ENCODE measurements around the gene CCNE1.

The CCNE1 gene

DNA sequence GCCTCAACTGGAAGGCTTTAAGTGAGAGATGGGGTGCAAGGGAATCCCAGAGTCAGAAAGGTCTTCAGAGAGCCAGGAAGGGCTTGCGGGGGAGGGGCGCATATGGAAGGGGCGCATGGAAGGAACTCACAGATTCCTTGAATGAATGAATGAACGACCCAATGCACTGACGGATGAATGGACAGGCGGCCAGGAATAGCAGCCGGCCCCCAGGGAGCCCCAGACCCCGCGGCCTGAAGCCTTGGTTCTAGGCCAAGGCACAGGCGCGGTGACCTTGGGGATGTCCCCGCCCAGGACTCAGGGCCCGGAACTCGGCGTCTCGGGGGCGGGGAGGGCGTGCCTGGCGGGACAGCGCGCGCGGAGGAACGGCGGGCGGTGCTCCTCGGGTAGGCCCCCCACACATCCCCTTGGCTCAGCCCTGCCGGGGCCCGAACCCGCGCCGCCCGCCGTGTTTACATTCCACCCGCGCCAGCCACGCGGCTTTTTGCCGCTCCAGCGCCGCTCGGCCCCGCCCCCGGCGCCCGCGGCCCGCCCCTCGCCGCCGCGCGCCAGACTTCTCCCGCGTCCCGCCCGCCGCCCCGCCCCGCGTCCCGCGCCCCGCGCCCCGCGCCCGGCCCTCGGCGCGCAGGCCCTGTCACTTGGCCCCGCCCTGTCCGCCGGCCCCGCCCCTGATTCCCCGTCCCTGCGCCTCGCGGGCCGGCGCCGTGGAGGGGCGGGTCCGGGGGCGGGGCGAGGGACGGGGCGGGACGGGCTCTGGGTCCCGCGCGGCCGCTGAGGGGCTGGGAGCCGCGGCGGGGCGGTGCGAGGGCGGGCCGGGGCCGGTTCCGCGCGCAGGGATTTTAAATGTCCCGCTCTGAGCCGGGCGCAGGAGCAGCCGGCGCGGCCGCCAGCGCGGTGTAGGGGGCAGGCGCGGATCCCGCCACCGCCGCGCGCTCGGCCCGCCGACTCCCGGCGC, at the start of gene CCNE1:
CCNE1 (plus strand) TSS at position 867 of the 955 bp plus-strand sequence. CDS start 565 bp downstream, outside the sequence.
- Mint-ChIP-seq H3K27me3 (ENCODE audit: low read depth) (no peaks in the 10 kb centered on the region), H3K36me3 (ENCODE audit: low read depth) (peaks cover 19% of the 10 kb centered on the region), H3K27ac (peak within 1 kb of the TSS; percentile 92), H3K4me1 (ENCODE audit: low read depth) (peaks cover 25% of the 10 kb centered on the region), H3K9me3 (no peaks in the 10 kb centered on the region), H3K4me3 (peak within 1 kb of the TSS; percentile 94)
- DNase-seq (ENCODE audit: low spot score): peak; percentile 90

DNA sequence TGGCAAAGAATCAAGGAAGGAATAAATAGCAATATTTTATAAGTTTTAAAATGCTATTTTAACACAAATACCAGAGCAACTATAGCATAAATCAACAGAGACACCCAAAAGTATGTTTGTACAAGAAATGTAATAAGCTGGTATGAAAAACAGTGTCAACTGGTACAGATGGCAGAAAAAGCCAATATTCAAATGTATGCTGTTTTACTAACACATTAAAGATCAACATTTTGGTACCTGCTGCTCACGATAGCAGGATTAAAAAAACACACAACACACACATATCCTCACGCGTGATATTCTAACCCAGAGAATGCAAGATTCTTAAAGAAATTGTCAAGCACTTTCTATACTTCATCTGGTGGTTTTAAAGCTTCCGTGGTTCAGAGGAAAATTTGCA, 48.6 kb upstream of the CCNE1 start:
- Mint-ChIP-seq H3K4me3 (no peak overlapping the region), H3K27ac (no peak overlapping the region), H3K36me3 (ENCODE audit: low read depth) (no peaks in the 10 kb centered on the region), H3K4me1 (ENCODE audit: low read depth) (peaks cover 3% of the 10 kb centered on the region), H3K27me3 (ENCODE audit: low read depth) (peaks cover 6% of the 10 kb centered on the region), H3K9me3 (no peaks in the 10 kb centered on the region)
- DNase-seq (ENCODE audit: low spot score): no peak

DNA sequence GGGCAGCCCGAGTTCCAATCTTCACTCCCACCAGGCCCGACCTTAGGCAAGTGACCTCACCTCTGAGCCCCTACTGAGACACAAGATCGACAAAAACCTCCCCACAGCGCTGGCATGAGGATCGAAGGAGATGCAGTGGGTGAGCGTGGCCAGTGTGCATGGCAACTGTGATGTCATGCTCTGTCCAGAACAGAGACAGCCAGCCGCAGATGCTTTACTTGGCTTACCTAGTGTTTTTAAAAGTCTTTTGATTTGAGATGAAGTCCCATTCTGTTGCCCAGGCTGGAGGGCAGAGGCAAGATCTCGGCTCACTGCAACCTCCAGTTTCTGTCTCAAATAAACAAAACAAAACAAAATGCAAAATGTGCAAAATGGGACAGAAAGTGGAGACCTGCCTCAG, 47.4 kb upstream of the CCNE1 start:
- no peak for DNase-seq (ENCODE audit: low spot score)
- H3K36me3 Mint-ChIP-seq (ENCODE audit: low read depth): no peaks in the 10 kb centered on the region
- H3K9me3 Mint-ChIP-seq: no peaks in the 10 kb centered on the region
- peaks cover 6% of the 10 kb centered on the region for H3K27me3 Mint-ChIP-seq (ENCODE audit: low read depth)
- peaks cover 3% of the 10 kb centered on the region for H3K4me1 Mint-ChIP-seq (ENCODE audit: low read depth)
- no peak overlapping the region for H3K27ac Mint-ChIP-seq
- no peak overlapping the region for H3K4me3 Mint-ChIP-seq

DNA sequence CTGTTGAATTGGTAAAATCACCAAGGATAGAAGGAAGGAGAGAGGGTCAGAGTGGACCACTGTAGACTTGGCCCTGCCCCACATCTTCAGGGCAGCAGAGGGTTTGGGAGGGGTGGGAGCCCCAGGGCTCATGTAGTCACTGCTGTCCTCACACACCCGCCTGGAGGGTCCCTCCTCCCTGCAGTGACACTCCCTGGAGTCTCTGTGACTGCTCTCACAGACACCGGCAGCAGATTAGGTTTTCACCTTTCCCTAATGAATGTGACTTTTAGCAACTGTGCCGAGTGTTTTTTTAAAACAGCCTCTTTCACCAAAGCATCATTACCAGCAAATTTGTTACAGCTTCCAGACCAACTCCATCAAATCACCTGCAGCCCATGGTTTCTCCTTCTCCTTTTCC, 45.7 kb upstream of the CCNE1 start:
- no peak for DNase-seq (ENCODE audit: low spot score)

DNA sequence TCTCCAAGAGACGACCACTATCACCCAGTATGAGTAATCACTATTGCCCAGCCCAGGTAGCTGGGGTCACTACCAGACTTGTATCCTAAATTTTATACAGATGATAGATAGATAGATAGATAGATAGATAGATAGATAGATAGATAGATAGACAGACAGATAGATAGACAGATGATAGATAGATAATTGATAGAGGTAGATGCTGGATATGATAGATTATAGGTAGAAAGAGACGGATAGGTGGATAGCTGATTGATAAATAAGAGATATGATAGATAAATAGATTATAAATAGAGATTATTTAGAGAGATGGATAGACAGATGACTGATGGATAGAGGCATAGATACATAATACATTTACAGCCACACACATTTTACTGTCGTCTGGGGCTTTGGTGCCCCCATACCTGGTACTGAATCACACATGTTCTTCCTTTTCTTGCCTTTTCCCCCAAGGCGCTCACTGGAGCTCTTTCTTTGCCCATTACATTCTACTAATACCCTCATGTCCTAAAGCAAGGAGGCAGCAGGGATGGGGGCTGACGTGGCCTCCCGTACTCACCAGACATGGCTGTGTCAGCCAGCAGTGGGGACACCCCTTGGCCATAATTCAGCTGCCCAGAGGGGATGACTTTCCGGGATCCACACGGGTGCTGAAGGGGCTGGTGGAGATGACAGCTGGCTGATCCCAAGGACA, 44.6 kb upstream of the CCNE1 start:
- peaks cover 7% of the 10 kb centered on the region for H3K4me1 Mint-ChIP-seq (ENCODE audit: low read depth)
- DNase-seq (ENCODE audit: low spot score): no peak
- H3K9me3 Mint-ChIP-seq: no peaks in the 10 kb centered on the region
- no peak overlapping the region for H3K4me3 Mint-ChIP-seq
- no peak overlapping the region for H3K27ac Mint-ChIP-seq
- H3K27me3 Mint-ChIP-seq (ENCODE audit: low read depth): peaks cover 3% of the 10 kb centered on the region
- no peaks in the 10 kb centered on the region for H3K36me3 Mint-ChIP-seq (ENCODE audit: low read depth)

More for the DNA sequence above, 45.7 kb upstream of the CCNE1 start:
- no peak overlapping the region for H3K27ac Mint-ChIP-seq
- H3K27me3 Mint-ChIP-seq (ENCODE audit: low read depth): peaks cover 6% of the 10 kb centered on the region
- H3K4me3 Mint-ChIP-seq: no peak overlapping the region
- H3K36me3 Mint-ChIP-seq (ENCODE audit: low read depth): no peaks in the 10 kb centered on the region
- H3K4me1 Mint-ChIP-seq (ENCODE audit: low read depth): peaks cover 3% of the 10 kb centered on the region
- H3K9me3 Mint-ChIP-seq: no peaks in the 10 kb centered on the region

DNA sequence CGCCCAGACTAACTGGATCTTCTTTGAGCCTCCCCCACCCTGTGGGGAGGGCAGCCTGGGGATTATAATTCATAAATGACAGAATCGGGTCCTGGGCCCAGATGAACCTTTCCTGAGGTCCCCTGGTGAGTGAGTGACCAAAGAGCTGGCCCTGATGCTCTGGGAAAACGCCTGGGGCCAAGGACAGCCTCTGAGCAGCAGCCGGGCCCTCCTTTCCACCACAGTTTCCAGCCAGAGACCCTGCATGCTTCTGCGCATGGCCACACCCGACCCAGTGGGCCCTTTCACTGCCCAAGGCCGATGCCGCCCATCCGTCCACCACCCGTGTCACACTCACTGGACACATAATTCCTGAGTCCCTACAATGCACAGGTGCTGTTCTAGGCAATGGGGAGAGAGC, 43.6 kb upstream of the CCNE1 start:
- Mint-ChIP-seq H3K4me3 (no peak overlapping the region), H3K27me3 (ENCODE audit: low read depth) (no peaks in the 10 kb centered on the region), H3K4me1 (ENCODE audit: low read depth) (peaks cover 7% of the 10 kb centered on the region), H3K36me3 (ENCODE audit: low read depth) (no peaks in the 10 kb centered on the region), H3K27ac (no peak overlapping the region), H3K9me3 (no peaks in the 10 kb centered on the region)
- DNase-seq (ENCODE audit: low spot score): no peak

DNA sequence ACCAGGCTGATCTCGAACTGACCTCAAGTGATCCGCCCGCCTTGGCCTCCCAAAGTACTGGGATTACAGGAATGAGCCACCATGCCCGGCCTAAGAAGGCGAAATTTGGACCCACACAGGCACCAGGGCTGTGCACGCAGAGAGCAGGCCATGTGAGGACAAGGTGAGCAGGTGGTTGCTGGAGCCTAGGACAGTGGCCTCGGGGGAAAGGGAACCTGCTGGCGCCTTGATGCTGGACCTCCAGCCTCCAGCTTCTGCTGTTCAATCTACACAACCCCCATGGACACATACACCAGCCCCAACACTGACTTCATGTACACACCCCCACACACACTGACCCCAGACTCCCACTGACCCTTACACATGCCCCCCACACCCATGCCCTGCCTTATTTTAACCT, 41.8 kb upstream of the CCNE1 start:
- Mint-ChIP-seq H3K4me3 (no peak overlapping the region), H3K4me1 (ENCODE audit: low read depth) (peaks cover 7% of the 10 kb centered on the region), H3K9me3 (no peaks in the 10 kb centered on the region), H3K27ac (no peak overlapping the region), H3K36me3 (ENCODE audit: low read depth) (no peaks in the 10 kb centered on the region), H3K27me3 (ENCODE audit: low read depth) (no peaks in the 10 kb centered on the region)
- DNase-seq (ENCODE audit: low spot score): no peak

DNA sequence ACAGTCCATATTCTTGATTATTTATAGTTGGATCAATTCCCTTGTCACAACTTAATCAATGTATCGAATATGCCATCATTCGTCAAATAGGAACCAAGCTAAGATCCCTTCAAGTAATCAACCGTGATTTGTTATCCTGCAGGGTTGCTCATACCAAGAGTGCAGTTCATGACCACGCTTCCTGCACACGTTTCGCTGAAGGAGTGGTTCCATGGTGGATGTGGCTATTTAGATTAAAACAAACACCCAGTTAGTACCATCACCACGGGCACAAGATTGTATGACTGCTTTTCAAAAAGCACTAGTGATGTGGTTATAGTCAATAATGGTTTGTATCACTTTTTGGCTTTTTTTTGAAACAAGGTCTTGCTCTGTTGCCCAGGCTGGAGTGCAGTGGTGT, 41.1 kb upstream of the CCNE1 start:
- no peaks in the 10 kb centered on the region for H3K27me3 Mint-ChIP-seq (ENCODE audit: low read depth)
- H3K9me3 Mint-ChIP-seq: no peaks in the 10 kb centered on the region
- peaks cover 7% of the 10 kb centered on the region for H3K4me1 Mint-ChIP-seq (ENCODE audit: low read depth)
- H3K36me3 Mint-ChIP-seq (ENCODE audit: low read depth): no peaks in the 10 kb centered on the region
- DNase-seq (ENCODE audit: low spot score): no peak
- H3K27ac Mint-ChIP-seq: no peak overlapping the region
- H3K4me3 Mint-ChIP-seq: no peak overlapping the region

DNA sequence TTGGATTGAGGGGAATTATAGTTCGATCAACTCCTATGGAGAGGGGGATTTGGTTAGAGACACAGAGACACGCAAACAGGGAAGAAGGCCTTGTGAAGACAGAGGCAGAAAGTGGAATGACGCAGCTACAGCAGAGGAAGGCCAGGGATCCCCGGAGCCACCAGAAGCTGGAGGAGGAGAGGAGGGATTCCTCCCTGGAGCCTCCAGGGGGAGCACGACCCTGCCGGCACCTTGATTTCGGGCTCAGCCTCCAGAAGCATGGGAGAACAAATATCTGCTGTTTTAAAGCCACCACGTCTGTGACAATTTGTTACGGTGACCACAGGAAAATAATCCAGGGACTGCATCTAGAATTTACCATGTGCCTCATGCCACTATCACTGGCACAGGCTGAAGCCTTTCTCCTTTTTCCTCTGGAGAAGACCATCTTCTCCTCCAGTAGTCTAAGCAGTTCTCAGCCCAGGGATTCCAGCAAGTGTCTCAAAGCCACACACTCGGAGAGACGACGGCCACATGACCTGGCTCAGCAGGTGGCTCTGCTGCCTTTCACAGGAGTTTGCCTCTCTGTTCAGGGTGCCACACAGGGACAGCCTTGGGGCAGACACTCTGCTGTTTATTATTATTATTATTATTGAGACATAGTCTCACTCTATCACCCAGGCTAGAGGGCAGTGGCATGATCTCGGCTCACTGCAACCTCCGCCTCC, 39.9 kb upstream of the CCNE1 start:
- H3K9me3 Mint-ChIP-seq: no peaks in the 10 kb centered on the region
- H3K27ac Mint-ChIP-seq: no peak overlapping the region
- peaks cover 7% of the 10 kb centered on the region for H3K4me1 Mint-ChIP-seq (ENCODE audit: low read depth)

DNA sequence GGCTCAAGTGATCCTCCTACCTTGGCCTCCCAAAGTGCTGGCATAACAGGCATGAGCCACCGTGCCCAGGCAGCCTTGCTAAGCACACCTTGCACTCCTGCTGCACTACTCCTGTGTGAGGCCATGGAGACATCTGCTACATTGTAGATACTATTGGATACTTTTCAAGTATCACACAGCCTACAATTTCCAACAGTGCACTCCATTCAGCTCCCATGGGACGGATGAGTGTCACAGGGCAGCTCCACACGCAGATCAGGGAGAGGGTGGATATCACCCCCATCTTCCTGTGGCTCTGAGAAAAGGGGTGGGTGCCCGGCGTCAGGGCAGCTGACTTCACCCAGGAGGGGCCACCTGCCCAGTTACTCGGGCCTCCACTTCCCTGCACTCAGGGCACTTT, 39.1 kb upstream of the CCNE1 start:
- Mint-ChIP-seq H3K27ac (no peak overlapping the region), H3K4me1 (ENCODE audit: low read depth) (peaks cover 7% of the 10 kb centered on the region), H3K27me3 (ENCODE audit: low read depth) (no peaks in the 10 kb centered on the region), H3K4me3 (no peak overlapping the region), H3K9me3 (no peaks in the 10 kb centered on the region), H3K36me3 (ENCODE audit: low read depth) (no peaks in the 10 kb centered on the region)
- DNase-seq (ENCODE audit: low spot score): no peak

More for the DNA sequence above, 39.9 kb upstream of the CCNE1 start:
- Mint-ChIP-seq H3K4me3 (no peak overlapping the region), H3K36me3 (ENCODE audit: low read depth) (no peaks in the 10 kb centered on the region), H3K27me3 (ENCODE audit: low read depth) (no peaks in the 10 kb centered on the region)
- no peak for DNase-seq (ENCODE audit: low spot score)

DNA sequence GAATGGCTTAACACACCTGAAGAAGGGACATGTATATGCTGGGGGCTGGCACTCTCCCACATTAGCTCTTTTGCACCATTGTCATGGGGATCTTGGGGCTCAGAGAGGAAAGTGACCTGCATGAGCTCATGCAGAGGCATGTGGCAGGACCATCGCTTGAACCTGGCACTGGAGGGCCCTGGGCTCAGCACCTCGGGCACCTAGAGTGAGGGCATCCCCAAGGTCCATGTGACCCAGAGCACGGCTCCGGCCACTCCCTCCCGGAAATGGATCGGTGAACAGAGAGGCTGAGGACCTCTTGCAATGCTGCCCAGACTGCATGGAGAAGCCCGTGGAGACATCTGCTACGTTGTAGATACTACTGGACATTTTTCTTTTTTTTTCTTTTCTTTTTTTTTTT, 38.6 kb upstream of the CCNE1 start:
- Mint-ChIP-seq H3K4me3 (no peak overlapping the region), H3K27ac (no peak overlapping the region), H3K36me3 (ENCODE audit: low read depth) (no peaks in the 10 kb centered on the region), H3K27me3 (ENCODE audit: low read depth) (no peaks in the 10 kb centered on the region), H3K4me1 (ENCODE audit: low read depth) (peaks cover 7% of the 10 kb centered on the region), H3K9me3 (no peaks in the 10 kb centered on the region)
- DNase-seq (ENCODE audit: low spot score): no peak

DNA sequence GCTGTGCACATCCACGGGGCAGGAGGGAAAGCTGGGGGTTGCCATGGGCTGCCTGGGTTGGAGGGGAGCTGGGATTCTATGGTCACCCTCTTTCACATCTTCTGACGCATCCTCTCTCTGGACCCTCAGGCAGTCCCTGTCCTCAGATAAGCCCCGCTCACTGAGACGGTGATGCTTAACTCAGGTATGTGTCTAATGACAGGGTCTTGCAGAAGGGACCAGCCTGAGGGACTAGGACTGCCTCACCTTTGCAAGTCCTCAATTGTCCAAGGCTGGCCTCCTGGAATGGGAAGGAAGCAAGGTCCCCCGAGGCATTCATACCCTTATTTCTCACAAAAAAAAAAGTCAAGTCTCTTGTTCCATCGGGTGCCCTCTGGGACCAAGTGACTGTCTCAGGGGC, 37.7 kb upstream of the CCNE1 start:
- no peak for DNase-seq (ENCODE audit: low spot score)
- Mint-ChIP-seq H3K4me3 (no peak overlapping the region), H3K27ac (no peak overlapping the region), H3K4me1 (ENCODE audit: low read depth) (peaks cover 7% of the 10 kb centered on the region), H3K36me3 (ENCODE audit: low read depth) (no peaks in the 10 kb centered on the region), H3K27me3 (ENCODE audit: low read depth) (no peaks in the 10 kb centered on the region), H3K9me3 (no peaks in the 10 kb centered on the region)

DNA sequence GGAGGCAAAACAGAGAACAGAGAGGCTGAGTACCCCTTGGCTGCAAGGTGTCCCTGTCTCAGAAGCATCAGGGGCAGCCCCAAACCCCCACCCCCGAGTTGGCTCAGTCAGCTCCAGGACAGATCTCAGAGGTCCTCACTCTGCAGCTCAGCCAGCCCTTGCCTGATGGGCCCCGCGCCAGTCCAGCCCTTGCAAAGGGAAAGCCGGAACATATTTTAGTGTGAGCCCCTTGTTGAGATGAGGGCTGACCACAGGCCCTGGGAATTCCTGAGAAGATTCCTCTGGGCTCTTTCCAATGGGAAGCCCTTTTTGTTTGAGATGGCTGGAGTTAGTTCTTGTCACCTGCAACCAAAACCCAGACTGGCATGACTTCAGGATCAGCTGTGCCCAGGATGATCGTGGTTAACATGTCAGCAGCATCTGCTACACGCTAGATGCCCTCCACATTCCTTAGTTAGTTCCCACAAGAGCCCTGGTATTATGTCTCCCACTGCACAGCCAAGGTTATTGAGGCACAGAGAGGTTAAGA, 33.9 kb upstream of the CCNE1 start:
- DNase-seq (ENCODE audit: low spot score): no peak
- Mint-ChIP-seq H3K27me3 (ENCODE audit: low read depth) (no peaks in the 10 kb centered on the region), H3K27ac (no peak overlapping the region), H3K4me1 (ENCODE audit: low read depth) (no peaks in the 10 kb centered on the region), H3K9me3 (no peaks in the 10 kb centered on the region), H3K36me3 (ENCODE audit: low read depth) (no peaks in the 10 kb centered on the region), H3K4me3 (no peak overlapping the region)

DNA sequence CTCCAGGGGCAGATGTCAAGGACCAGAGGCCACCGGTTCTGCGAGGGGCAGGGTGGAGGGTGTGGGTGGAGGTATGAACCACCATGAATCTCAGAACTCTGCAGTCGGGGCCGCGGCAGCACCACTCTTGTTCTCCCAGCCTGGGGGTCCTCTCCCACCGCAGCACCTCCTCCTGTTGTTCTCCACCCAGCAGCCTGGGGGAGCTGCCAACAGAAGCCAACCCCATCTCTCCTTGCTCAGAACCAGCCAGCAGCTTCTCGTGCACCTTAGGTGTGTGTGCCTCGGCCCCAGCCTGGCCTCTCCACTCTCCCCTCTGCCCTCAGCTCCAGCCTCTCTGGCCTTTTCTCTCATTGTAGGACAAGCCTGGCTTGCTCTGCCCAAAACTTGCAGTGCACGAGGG, 31.9 kb upstream of the CCNE1 start:
- Mint-ChIP-seq H3K36me3 (ENCODE audit: low read depth) (no peaks in the 10 kb centered on the region), H3K9me3 (no peaks in the 10 kb centered on the region), H3K4me3 (no peak overlapping the region), H3K27me3 (ENCODE audit: low read depth) (no peaks in the 10 kb centered on the region), H3K4me1 (ENCODE audit: low read depth) (no peaks in the 10 kb centered on the region), H3K27ac (no peak overlapping the region)
- DNase-seq (ENCODE audit: low spot score): no peak
